HUES64 (cell line): ENCODE measurements around the gene OR51A2.

ENCODE experiments used
- H3K27ac ChIP-seq: 2 replicates; pipeline ENCODE4 v1.7.0; 2013; ENCODE audit warnings: low read depth, low read length, inconsistent platforms
- H3K27me3 ChIP-seq: 2 replicates; pipeline ENCODE4 v1.6.1; 2013; ENCODE audit warnings: mild to moderate bottlenecking, low read length; ENCODE audit not compliant: insufficient read depth
- H3K36me3 ChIP-seq: 2 replicates; pipeline ENCODE4 v1.6.1; 2013; ENCODE audit warnings: mild to moderate bottlenecking, low read length; ENCODE audit not compliant: insufficient read depth
- H3K4me1 ChIP-seq: 2 replicates; pipeline ENCODE4 v1.6.1; 2013; ENCODE audit warnings: mild to moderate bottlenecking, low read length, moderate library complexity; ENCODE audit not compliant: insufficient read depth
- H3K4me3 ChIP-seq: 2 replicates; pipeline ENCODE4 v1.5.1; 2013; ENCODE audit warnings: mild to moderate bottlenecking, low read length, moderate library complexity
- H3K9ac ChIP-seq: 2 replicates; pipeline ENCODE4 v1.6.1; 2013; ENCODE audit warnings: mild to moderate bottlenecking, low read depth, low read length
- H3K9me3 ChIP-seq: 2 replicates; pipeline ENCODE4 v1.6.1; 2013; ENCODE audit warnings: low read depth, low read length; ENCODE audit not compliant: insufficient read depth
- WGBS: fragments of 150-250, 120-280 bp; methylation state at CpG from one replicate; pipeline ENCODE4 v1.1.7; 2013; ENCODE audit warnings: missing lambda C conversion rate; 5-methylcytosine and 5-hydroxymethylcytosine counted together

Gene OR51A2

GRCh38 chr11:4947505-4947904 lies 8.0 kb downstream of the OR51A2 start, which contains the start of gene OR51A4:
Gene OR51A4 (minus strand): TSS chr11:4947605. CDS start chr11:4947100, 505 bp downstream.
- H3K4me1 ChIP-seq: no peaks in the 10 kb centered on the region
- no peak within 1 kb of the TSS for H3K9ac ChIP-seq

GRCh38 chr11:4936745-4937144 lies 18.8 kb downstream of the OR51A2 start:
- Histone ChIP-seq H3K27me3 (no peaks in the 10 kb centered on the region), H3K27ac (no peak overlapping the region), H3K4me1 (no peaks in the 10 kb centered on the region), H3K4me3 (no peak overlapping the region), H3K36me3 (no peaks in the 10 kb centered on the region), H3K9ac (no peak overlapping the region), H3K9me3 (no peaks in the 10 kb centered on the region)
- no CpG with 5 or more reads among the region's 3 CpGs for WGBS

More at GRCh38 chr11:4947505-4947904, 8.0 kb downstream of the OR51A2 start, which contains the start of gene OR51A4:
- H3K4me3 ChIP-seq: no peak within 1 kb of the TSS
- no peaks in the 10 kb centered on the region for H3K9me3 ChIP-seq
- H3K27me3 ChIP-seq: no peaks in the 10 kb centered on the region
- no peaks in the 10 kb centered on the region for H3K36me3 ChIP-seq
- no peak within 1 kb of the TSS for H3K27ac ChIP-seq

GRCh38 chr11:4932751-4933150 lies 22.8 kb downstream of the OR51A2 start:
- Histone ChIP-seq H3K27me3 (no peaks in the 10 kb centered on the region), H3K4me3 (no peak overlapping the region), H3K9ac (no peak overlapping the region), H3K27ac (no peak overlapping the region), H3K9me3 (no peaks in the 10 kb centered on the region), H3K4me1 (no peaks in the 10 kb centered on the region), H3K36me3 (no peaks in the 10 kb centered on the region)
- 91% methylated on average over 4 of the region's 4 CpGs for WGBS

- no peak overlapping the region for H3K4me3 ChIP-seq
- H3K36me3 ChIP-seq: no peaks in the 10 kb centered on the region
- H3K9ac ChIP-seq: no peak overlapping the region
- no peaks in the 10 kb centered on the region for H3K9me3 ChIP-seq
- H3K27ac ChIP-seq: no peak overlapping the region
- no peaks in the 10 kb centered on the region for H3K27me3 ChIP-seq
- H3K4me1 ChIP-seq: no peaks in the 10 kb centered on the region
Observed at GRCh38 chr11:4926608-4927007, 28.9 kb downstream of the OR51A2 start.

- Histone ChIP-seq H3K4me1 (no peaks in the 10 kb centered on the region), H3K36me3 (no peaks in the 10 kb centered on the region), H3K27ac (no peak within 1 kb of the TSS), H3K27me3 (no peaks in the 10 kb centered on the region), H3K4me3 (no peak within 1 kb of the TSS), H3K9ac (no peak within 1 kb of the TSS), H3K9me3 (no peaks in the 10 kb centered on the region)
- 84% methylated on average over 1 of the region's 1 CpG for WGBS
Observed at GRCh38 chr11:4924239-4924638, 31.3 kb downstream of the OR51A2 start, which contains the start of gene OR51G1. Gene OR51G1 (minus strand): TSS chr11:4924339. CDS start chr11:4924339, 0 bp downstream.

GRCh38 chr11:4922304-4922703 lies 33.2 kb downstream of the OR51A2 start:
- Histone ChIP-seq H3K27ac (no peak overlapping the region), H3K4me1 (no peaks in the 10 kb centered on the region), H3K9ac (no peak overlapping the region), H3K27me3 (no peaks in the 10 kb centered on the region), H3K4me3 (no peak overlapping the region), H3K36me3 (no peaks in the 10 kb centered on the region), H3K9me3 (no peaks in the 10 kb centered on the region)
- 92% methylated on average over 1 of the region's 1 CpG for WGBS

- H3K4me3 ChIP-seq: no peak overlapping the region
- H3K9me3 ChIP-seq: no peaks in the 10 kb centered on the region
- no peaks in the 10 kb centered on the region for H3K27me3 ChIP-seq
- WGBS: 80% methylated on average over 1 of the region's 1 CpG
- H3K9ac ChIP-seq: no peak overlapping the region
- H3K36me3 ChIP-seq: no peaks in the 10 kb centered on the region
- H3K4me1 ChIP-seq: no peaks in the 10 kb centered on the region
- H3K27ac ChIP-seq: no peak overlapping the region
Observed at GRCh38 chr11:4921796-4922195, 33.7 kb downstream of the OR51A2 start.

- Histone ChIP-seq H3K9me3 (no peaks in the 10 kb centered on the region), H3K27me3 (no peaks in the 10 kb centered on the region), H3K9ac (no peak within 1 kb of the TSS), H3K4me3 (no peak within 1 kb of the TSS), H3K4me1 (no peaks in the 10 kb centered on the region), H3K36me3 (no peaks in the 10 kb centered on the region), H3K27ac (no peak within 1 kb of the TSS)
- 97% methylated on average over 4 of the region's 4 CpGs for WGBS
Observed at GRCh38 chr11:4919250-4919649, 36.3 kb downstream of the OR51A2 start, which contains the start of gene OR51G2. Gene OR51G2 (minus strand): TSS chr11:4919350. CDS start chr11:4915663, 3,687 bp downstream.

GRCh38 chr11:4916581-4916980 lies 38.9 kb downstream of the OR51A2 start:
- Histone ChIP-seq H3K4me3 (no peak overlapping the region), H3K27ac (no peak overlapping the region), H3K9me3 (no peaks in the 10 kb centered on the region), H3K36me3 (no peaks in the 10 kb centered on the region), H3K4me1 (no peaks in the 10 kb centered on the region), H3K27me3 (no peaks in the 10 kb centered on the region), H3K9ac (no peak overlapping the region)
